HG03196 (cell line): ENCODE results near the gene FAM47E.

Source experiments
- ATAC-seq: cut with Tn5 transposase; IDR thresholded peaks from one replicate; pipeline ENCODE4 v1.9.1; 2021; ENCODE audit not compliant: unreplicated experiment

Gene FAM47E

DNA sequence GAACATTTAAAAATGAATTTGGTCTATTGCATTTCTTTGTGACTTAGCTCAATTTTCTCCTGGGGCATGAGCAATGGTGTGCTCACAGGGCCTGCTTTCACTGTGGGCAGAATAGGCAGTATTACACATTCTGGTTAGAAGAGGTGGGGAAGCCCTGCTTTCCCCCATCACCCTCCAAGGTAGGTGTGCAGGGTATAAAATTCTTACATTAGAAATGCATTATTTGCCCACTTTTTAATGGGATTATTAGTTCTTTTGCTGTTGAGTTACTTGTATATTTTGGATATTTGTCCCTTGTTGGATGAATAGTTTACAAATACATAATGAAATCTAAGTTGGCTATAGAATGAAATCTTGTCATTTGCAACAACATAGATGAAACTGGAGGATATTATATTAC is 46.7 kb downstream of the FAM47E start:
- no peak for ATAC-seq

DNA sequence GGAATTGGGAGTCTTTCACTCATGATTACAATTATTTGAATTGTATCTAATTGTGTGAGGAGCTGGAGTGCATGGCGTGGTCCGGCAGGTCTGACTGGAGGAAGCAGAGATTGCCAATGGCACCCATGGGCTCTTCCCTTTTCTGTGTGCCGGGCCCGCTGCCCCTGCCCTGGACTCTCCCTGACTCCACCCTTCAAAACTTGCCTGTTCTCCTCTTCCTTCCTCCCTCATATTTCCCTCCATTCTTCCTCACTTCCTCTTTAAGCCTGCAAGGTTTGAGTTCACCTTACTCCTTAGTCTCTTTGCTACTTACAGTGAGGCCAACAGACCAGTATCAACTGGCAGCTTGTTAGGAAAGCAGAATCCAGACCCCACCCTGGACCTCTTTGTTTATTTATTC is 48.5 kb downstream of the FAM47E start:
- ATAC-seq, result no peak

DNA sequence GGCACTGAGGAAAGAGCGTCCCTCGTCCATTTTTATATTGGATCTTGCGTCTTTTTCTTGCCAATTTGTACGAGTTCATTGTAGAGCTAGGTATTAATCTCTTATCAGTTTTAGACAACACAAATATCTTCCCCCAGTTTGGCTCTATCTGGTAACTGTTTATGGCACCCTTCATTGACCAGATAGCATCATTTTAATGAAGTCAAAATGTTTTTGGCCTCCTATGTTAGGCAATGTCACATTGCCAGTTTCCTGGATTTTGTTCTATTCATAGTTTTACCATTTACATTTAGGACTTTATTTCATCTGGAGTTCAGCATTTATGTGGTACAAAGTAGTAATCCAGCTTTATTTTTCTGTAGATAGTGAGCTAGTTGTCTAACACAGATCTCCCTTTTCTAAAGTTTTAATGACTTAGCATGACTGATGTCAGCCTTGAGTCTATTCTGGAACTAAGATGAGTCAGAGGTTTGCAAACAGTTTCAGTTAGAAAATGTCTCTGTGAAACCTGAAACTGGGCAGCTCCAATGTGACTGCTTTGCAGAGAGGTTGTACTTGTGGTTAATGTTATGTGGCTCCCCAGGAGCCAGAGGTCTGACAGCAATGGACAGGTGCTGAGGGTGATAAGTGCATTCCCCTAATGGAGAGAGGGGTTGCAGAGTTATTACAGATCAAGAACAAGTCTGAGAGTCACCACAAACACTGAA is 49.7 kb downstream of the FAM47E start:
- peak; percentile 99 for ATAC-seq

DNA sequence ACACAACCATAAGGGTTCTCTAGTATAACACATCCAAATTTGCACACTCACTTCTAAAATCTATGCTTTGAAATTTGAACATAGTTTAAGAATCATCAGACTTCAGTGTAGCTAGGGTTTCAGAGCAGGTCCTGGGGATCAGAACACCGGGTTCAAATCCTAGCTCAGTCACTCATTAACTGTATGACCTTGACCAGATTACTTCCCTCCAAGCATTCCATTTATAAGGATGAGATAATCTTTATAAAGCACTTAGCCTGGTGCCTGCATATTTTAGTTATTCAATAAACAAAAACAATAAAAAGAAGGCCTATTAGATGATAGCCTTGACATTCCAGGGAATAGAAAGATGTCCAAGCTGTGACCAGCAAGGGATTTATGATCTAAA is 50.2 kb downstream of the FAM47E start:
- no peak for ATAC-seq

DNA sequence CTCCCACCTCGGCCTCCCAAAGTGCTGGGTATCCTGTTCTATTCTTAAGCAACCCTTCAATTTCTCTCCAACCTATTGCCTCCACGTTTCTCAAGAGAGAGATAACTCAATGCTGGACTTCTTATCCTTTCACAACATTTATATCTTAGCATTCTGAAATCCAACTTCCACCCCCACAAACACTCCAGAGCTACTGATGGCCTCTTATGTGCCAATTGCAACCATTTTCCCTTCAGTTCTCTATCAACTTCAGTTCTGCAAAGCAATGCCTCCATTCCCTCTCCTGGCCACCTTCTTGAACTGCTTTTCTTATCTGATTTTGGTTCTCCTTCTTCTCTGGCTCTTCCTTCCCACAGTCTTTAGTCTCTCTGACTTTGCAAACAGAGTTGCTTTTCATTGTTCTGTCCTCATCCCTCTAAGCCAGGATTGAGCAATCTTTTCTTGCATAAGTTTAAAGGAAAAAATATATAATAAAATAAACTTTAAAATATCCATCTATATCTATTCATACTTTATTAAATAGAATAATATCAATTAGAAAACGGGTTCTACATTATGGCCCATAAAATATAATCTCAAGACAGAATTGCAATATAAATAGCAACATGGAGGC is 51.4 kb downstream of the FAM47E start:
- no peak for ATAC-seq

DNA sequence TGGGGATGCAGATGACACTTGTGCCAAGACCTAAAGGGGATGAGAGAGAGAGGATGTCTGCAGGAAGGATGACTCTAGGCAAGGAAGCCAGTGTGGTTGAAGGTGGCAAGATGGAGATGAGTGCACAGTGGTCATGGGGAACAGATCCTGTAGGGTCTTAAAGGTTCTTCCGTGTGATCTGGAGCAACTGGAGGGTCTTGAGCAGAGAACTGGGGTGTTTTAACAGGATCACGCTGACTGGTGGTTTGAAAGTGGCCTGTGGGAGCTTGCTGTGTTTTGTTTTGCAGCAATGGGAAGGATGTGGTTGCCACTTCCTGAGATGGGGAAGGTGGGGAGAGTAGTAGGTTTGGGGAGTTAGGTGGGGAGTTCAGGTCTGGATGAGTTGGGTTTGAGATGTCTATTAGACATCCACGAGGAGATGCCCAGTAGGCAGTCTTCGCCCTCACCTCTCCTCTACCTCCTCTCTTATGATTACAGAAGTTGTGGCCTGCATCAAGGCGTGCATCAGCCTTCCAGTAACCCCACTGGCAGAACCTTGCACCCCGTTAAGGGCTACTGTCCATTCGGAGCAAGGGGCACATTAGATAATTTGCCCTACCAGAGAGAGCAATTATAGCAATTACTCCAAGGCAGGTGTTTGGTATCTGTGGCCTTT is 53.6 kb downstream of the FAM47E start:
- ATAC-seq, result no peak

DNA sequence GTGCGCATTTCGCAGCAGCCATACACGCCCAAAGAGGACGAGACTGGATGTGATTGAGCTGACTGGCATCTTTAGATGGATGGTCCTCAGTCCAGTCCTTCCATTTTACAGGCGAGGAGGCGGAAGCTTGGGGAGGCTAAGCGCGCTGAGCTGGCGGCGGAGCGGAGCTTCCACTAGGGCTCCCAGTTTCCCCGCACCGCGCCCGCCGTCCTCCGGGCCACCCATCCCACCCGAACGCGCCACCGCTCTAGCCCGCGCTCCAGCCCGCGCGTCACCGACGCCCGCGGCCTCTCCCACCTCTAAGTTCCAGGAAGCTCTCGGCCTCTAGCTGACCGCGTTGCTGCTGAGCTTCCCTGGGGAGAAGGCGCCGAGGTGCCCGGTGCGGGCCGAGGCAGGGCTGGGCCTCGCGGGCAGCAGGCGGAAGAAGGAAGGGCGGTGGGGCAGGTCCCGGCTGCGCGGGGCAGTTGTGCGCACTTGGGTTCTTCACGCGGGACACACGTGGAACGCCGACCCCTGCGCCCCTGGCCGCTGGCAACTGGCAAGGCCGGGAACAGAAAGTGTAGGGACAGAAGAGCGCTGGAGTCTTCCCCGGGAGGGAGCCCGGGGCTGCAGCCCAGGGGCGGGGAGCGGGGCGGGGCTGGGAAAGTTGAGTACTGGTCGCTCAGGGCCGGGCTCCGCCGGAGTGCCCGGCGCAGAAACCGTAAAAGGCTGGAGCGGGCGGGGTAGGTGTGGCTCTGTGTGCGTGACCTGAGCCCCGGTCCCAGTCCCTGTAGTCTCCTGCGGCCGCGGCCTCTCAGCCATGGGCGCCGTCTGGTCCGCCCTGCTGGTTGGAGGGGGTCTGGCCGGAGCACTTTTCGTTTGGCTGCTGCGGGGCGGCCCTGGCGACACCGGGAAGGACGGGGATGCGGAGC is 54.7 kb downstream of the FAM47E start, which contains the start of gene STBD1:
TSS of gene STBD1 (plus strand) at position 763 of the 911 bp plus-strand sequence. CDS start at position 800, 37 bp downstream.
- ATAC-seq, result no peak

DNA sequence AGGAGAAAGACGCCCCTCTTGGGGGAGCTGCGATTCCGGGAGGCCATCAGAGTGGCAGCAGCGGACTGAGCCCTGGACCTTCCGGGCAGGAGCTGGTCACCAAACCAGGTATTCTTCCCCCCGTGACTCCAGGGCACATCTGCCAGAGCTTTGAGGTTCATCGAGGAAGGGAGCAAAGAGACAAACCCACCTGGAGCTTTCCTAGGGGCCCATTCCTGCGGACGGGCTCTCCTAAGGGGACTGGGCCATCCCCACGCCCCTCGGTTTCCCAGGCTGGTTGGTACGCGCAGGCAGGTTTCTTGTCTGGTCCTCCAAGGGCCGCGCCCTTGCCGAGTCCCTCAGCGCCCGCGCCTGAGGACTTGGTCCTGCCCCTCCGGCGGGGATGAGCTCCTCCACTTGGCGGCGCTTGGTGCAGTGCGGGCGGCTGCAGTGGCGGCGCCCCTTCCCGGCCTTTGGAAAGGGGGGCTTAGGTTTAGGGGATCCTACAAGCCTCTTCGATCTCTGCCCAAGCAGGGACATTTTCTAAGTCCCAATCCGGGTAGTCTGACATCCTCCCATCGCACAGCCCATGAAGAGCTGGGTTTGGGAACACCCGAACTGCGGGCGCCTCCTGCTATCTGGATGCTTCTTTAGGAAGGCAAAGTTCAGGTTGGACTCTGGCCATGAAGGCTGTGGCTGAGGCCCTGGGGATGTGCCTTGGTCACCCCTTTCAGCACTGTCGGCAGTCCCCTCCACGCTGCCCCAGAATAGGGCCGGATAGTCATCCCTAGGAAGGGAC is 55.5 kb downstream of the FAM47E start:
- no peak for ATAC-seq

DNA sequence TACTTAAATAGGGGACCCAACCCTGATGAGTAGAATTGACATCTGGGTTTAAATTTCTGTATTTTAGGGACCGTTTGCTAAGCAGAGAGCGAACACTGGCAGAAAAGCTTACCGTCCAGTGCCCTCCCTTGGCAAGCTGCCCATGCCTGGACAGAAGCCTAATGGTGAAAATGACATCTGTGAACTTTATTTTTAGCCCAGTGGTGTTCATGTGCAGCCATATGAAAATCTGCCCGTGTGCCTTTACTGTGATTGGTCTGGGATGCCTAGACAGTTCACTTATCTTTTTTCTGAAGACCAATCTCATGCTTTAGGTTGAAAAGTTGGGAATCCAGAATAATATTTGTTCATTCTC is 56.1 kb downstream of the FAM47E start:
- no peak for ATAC-seq

DNA sequence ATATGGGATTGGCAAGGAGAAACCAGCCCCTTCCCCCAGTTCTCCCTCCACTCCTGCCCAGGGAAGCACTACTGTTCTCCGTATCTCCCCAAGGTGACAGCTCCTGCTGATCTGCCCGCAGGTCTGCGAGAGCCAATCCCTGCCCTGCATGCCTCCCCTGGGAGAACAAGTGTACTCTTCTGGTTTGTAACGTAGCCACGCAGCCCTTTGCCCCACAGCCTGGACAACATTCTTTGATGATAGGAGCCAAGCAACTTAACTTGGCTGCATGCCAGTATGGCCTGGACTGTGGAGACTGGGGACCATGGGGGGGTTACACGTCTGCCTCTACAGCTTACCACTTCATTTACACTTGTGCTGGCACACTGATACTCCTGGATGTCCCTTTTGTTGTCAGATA is 57.0 kb downstream of the FAM47E start:
- ATAC-seq, result no peak

DNA sequence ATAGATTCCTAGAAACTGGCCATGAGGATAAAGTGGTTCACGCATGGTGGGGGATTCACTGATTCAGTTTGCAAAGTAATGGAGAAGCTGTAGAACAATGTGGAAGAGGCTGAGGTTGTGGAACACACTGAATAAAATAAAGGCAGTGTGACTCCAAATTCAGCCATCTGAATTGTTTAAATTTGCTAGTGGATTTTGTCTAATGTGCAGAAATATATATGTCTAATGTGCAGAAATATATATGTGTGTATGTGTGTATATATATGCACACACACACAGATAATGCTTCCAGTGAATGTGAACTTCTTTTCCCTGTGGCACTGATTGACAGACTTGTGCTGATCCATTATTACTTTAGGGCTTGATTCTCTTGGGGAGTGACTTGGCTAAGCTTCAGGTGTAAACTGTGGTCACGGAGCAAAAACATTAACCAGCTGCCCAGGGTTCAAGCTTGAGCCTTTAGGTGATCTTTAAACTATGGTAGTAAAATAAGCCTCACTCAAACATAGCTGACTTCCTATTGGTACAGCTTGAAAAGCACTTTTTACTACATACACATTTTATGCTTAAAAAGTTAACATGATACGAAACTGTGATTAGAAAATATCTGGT is 58.5 kb downstream of the FAM47E start:
- ATAC-seq, result no peak

DNA sequence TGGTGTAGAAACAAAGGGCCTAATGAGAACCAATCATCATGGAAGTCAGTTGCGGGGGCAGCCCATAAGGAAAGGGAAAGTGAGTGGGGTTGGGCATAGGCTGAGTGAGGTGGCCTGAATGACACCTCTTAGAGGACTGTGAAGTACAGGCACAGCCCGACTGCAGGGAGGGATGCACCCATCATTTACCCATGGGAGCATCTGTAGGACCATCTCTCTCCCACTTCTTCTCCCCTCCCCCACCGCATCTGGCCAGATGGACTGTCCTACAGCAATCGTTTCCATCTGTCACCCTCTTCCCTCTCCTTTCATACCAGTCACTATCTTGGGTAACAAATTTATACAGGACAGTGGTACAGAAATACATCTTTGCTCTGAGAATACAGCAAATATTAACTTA is 59.2 kb downstream of the FAM47E start:
- ATAC-seq, result no peak

DNA sequence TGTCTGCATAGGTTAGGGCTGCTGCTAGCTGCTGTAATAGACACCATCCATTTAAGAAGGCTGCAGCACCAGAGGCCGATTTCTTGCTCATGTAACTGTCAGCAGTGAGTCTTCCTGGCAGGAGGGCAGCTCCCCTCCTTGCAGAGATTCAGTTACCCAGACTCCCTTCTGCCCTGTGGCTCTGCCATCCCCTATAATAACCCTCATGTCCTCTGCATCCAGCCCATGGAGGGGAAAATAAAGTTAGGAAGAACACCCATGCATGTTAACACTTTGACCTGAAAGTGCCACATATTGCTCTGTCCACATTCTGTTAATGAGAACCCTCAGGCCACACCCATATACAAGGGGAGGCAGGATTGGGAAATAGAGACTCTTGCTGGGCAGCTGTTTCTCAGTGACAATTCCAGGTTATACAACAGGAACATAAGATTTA is 60.4 kb downstream of the FAM47E start:
- no peak for ATAC-seq

DNA sequence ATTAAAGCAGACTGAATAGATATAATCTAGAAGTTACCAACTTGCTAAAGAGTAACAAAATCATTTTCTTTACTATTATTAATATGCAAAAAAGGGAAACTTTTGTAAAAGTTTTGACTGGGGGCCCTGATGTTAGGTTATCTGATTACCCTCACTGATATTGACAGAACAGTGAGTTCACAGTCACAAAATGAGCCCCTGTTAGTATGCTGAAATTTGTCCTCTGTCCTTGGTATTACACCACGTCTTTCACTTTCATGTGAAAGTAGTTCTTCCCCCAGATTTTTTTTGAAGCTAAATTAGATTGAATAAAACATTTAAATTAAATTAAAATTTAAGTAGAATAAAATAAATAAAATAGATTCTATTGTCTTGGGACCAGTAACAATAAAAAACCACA is 60.9 kb downstream of the FAM47E start:
- no peak for ATAC-seq

DNA sequence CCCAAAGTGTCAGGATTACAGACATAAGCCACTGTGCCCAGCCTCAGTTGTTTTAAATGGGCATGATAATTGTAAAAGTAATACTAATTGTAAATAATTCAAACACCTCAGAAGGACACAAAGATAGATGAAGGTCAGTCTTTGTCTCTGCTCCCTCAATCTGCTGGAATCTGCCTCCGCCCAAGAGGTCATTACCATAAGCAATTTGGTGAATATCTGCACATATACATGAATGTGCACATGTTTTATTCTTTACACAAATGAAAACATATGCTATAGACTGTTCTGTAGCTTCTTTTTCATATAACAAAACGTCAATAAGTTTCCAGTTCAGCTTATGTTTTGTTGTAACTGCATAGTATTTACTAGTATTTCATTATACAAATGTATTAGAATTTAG is 62.0 kb downstream of the FAM47E start:
- ATAC-seq, result no peak

DNA sequence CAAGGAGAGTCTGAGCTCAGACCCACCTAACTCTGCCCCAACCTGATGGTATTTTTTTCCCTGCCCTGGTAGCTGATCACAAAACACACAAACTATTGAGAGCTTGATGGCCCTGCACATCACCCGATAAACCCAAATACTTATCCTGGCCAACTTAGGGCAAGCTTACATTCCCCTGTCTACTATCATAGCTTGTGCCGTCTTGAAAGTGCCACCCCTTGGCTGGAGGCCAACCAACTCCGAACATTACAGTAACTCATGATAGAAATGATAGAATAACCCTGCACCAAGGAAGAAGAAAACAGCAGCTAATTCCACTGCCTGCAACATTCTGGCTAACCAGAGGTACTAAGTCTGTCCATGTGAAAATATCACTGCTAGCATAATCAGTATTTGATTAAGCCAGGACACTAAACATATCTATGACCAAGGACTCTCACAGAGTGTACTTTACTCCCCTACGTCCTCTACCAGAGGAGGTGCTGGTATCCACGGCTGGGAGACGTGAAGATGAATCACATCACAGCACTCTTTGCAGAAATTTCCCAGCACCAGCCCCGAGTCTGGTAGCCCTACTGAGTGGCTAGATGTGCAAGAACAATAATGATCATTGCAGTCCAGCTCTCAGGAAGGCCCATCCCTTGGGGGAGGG is 63.9 kb downstream of the FAM47E start:
- no peak for ATAC-seq

DNA sequence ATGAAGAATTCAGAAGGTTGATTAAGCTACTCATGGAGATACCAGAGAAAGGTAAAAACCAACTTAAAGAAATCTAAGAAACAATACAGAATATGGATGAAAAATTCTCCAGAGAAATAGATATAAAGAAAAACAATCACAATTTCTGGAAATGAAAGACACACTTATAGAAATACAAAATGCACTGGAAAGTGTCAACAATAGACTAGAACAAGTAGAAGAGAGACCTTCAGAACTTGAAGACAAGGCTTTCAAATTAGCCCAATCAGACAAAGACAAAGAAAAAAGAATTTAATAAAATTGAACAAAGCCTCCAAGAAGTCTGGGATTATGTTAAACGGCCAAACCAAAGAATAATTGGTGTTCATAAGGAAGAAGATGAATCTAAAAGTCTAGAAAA is 64.6 kb downstream of the FAM47E start:
- ATAC-seq, result no peak

DNA sequence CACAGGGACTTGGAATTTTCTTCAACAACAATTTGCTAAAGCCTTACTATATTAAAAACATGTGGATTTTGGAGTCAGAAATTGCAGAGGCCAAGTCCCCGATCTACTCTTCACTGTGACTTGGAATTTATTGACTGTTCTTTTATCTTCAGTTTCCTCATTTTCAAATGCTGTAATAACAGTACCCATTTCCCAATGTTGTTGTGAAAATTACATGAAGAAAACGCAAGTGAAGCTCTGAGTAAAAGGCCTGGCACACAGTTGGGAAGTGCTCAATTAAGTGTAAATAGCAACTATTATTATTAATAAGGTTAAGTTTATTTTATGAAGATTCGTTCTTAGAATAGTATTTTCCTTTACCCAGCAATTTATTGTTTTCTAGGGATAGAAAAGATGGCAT is 70.7 kb downstream of the FAM47E start:
- no peak for ATAC-seq

DNA sequence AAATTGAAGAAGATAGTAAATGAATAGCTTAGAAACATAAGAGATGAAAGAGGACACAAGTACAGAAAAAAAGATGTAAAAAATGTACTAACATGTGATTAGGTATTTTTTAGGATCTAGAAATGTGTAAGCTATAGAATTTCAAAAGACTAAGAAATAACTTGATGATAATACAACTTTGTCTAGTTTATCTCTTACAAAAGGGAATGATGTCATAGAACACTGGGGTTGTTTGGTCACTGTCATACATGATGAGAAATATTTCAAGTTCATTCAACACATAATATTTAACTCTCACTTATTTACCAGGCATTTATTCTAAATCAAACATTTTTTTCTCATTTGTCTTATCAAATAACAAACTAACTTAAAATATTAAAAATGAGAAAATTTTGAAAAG is 73.6 kb downstream of the FAM47E start:
- no peak for ATAC-seq

DNA sequence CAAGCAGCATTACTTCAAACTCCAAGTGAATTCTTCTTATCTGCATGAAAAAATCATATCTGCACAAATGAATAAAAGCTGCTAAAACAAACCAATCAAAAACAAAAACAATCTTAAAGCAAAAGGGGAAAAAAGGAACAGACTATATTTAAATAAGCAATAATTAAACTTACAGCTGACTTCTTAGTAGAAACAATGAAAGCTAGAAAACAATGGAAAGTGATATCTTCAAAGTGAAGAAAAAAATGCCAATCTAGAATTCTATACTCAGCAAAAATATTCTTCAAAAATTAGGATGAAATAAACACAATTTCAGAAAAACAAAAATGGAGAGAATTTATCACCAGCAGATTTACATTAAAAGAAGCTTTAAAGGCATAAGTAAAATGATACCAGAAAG is 75.0 kb downstream of the FAM47E start:
- ATAC-seq, result no peak
